ENCODE measurements around the gene INO80E. TPM values are rescaled to one million over a fixed set of nuclear protein-coding genes. Genes with fewer than 3 reads are reported as not detected.

Gene INO80E
- total and polyA plus RNA-seq, 4 donors: 8.0 to 24.8 (median 17.2) TPM

GRCh38 chr16:29947897-29948296 is 48.1 kb upstream of the INO80E start:
- TF ChIP-seq FOXA2 (IDR thresholded peaks at IDR 0.05): no peak
- TF ChIP-seq JUND (IDR thresholded peaks at IDR 0.05): no peak
- no peak for TF ChIP-seq RAD21 (IDR thresholded peaks at IDR 0.05)
- no peak for TF ChIP-seq EGR1 (IDR thresholded peaks at IDR 0.05; ENCODE audit: low read depth in 2 of 2)
- no peak for TF ChIP-seq NR2F2 (IDR thresholded peaks at IDR 0.05)
- no peak for TF ChIP-seq GABPA (IDR thresholded peaks at IDR 0.05 in 1 of 2, conservative IDR thresholded peaks at IDR 0.05 in 1 of 2)
- TF ChIP-seq, protein P1, sequence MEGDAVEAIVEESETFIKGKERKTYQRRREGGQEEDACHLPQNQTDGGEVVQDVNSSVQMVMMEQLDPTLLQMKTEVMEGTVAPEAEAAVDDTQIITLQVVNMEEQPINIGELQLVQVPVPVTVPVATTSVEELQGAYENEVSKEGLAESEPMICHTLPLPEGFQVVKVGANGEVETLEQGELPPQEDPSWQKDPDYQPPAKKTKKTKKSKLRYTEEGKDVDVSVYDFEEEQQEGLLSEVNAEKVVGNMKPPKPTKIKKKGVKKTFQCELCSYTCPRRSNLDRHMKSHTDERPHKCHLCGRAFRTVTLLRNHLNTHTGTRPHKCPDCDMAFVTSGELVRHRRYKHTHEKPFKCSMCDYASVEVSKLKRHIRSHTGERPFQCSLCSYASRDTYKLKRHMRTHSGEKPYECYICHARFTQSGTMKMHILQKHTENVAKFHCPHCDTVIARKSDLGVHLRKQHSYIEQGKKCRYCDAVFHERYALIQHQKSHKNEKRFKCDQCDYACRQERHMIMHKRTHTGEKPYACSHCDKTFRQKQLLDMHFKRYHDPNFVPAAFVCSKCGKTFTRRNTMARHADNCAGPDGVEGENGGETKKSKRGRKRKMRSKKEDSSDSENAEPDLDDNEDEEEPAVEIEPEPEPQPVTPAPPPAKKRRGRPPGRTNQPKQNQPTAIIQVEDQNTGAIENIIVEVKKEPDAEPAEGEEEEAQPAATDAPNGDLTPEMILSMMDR (IDR thresholded peaks at IDR 0.05; ENCODE audit: low read depth, low read length, missing input control): no peak
- no peak for TF ChIP-seq HNF4G (IDR thresholded peaks at IDR 0.05)
- TF ChIP-seq ZBTB33 (IDR thresholded peaks at IDR 0.05): no peak
- no peak for TF ChIP-seq SP1 (IDR thresholded peaks at IDR 0.05)
- TF ChIP-seq FOXA1 (IDR thresholded peaks at IDR 0.05): no peak
- no peak for TF ChIP-seq REST (IDR thresholded peaks at IDR 0.05)
- no peak for TF ChIP-seq YY1 (IDR thresholded peaks at IDR 0.05)
- no peak for TF ChIP-seq RXRA (IDR thresholded peaks at IDR 0.05)
- TF ChIP-seq, protein P2, sequence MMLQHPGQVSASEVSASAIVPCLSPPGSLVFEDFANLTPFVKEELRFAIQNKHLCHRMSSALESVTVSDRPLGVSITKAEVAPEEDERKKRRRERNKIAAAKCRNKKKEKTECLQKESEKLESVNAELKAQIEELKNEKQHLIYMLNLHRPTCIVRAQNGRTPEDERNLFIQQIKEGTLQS (IDR thresholded peaks at IDR 0.05): no peak
- no peak for TF ChIP-seq TAF1 (conservative IDR thresholded peaks at IDR 0.05)
- no peak for TF ChIP-seq HNF4A (conservative IDR thresholded peaks at IDR 0.05)
- TF ChIP-seq, protein P3, sequence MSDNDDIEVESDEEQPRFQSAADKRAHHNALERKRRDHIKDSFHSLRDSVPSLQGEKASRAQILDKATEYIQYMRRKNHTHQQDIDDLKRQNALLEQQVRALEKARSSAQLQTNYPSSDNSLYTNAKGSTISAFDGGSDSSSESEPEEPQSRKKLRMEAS (IDR thresholded peaks at IDR 0.05): no peak
- Histone ChIP-seq H3K27ac (ENCODE audit: low read depth in 1 of 2, low read length in 2 of 2) (no peak overlapping the region), H3K27me3 (ENCODE audit: control insufficient read depth in 4 of 4, insufficient read depth in 4 of 4, low read length in 3 of 4) (no peaks in the 10 kb centered on the region), H3K36me3 (ENCODE audit: control insufficient read depth in 4 of 4, insufficient read depth in 3 of 4, low read depth in 1 of 4, low read length in 3 of 4) (no peaks in the 10 kb centered on the region), H3K9ac (ENCODE audit: low read depth in 1 of 2, low read length in 2 of 2) (no peak overlapping the region), H3K4me3 (ENCODE audit: low read depth in 1 of 3, low read length in 3 of 3) (no peak overlapping the region), H3K4me1 (ENCODE audit: control insufficient read depth in 4 of 4, insufficient read depth in 4 of 4, low read length in 3 of 4) (no peaks in the 10 kb centered on the region), H3K9me3 (ENCODE audit: control insufficient read depth in 4 of 4, low read length in 3 of 4) (no peaks in the 10 kb centered on the region)
- WGBS: 76% methylated on average over 2 of the region's 2 CpGs
- no peak for DNase-seq (ENCODE audit: low spot score)

Data from liver (tissue), 9 donors.